DOHH2 (cell line): ENCODE measurements around the gene RIMBP2.

Experiments used
- H3F3A ChIP-seq: fragments of 200-600 bp; sonication (generic), shearing (Covaris generic); 2 replicates; pipeline ENCODE4 v1.6.0; 2016; ENCODE audit warnings: antibody characterized with exemption, mild to moderate bottlenecking; ENCODE audit not compliant: control insufficient read depth, insufficient read depth
- H3K27ac ChIP-seq: fragments of 200-600 bp; sonication (generic); 2 replicates; pipeline ENCODE4 v1.5.1; 2014; ENCODE audit warnings: low read depth, mild to moderate bottlenecking, low read length, moderate library complexity
- H3K27me3 ChIP-seq: fragments of 200-600 bp; sonication (generic); 2 replicates; pipeline ENCODE4 v1.6.1; 2014; ENCODE audit warnings: mild to moderate bottlenecking, low read length, mixed read lengths; ENCODE audit not compliant: control insufficient read depth
- H3K36me3 ChIP-seq: fragments of 200-600 bp; sonication (generic); 2 replicates; pipeline ENCODE4 v1.6.1; 2014; ENCODE audit warnings: mild to moderate bottlenecking, low read length, moderate library complexity, mixed read lengths; ENCODE audit not compliant: control insufficient read depth
- H3K4me1 ChIP-seq: fragments of 200-600 bp; sonication (generic); 2 replicates; pipeline ENCODE4 v1.6.1; 2014; ENCODE audit warnings: mild to moderate bottlenecking, low read length, mixed read lengths; ENCODE audit not compliant: control insufficient read depth
- H3K4me2 ChIP-seq: fragments of 200-600 bp; sonication (generic); 2 replicates; pipeline ENCODE4 v1.6.0; 2014; ENCODE audit warnings: mild to moderate bottlenecking, low read length, moderate library complexity
- H3K4me3 ChIP-seq: fragments of 200-600 bp; sonication (generic); 2 replicates; pipeline ENCODE4 v1.5.1; 2014; ENCODE audit warnings: mild to moderate bottlenecking, low read length, mixed read lengths
- H3K79me2 ChIP-seq: fragments of 200-600 bp; sonication (generic); 2 replicates; pipeline ENCODE4 v1.6.1; 2014; ENCODE audit warnings: mild to moderate bottlenecking, low read length, mixed read lengths; ENCODE audit not compliant: control insufficient read depth
- H3K9me2 ChIP-seq: fragments of 200-600 bp; sonication (generic); replicated peaks from 2 replicates; pipeline ENCODE4 v1.6.1; 2014; ENCODE audit warnings: mild to moderate bottlenecking, low read length, mixed read lengths; ENCODE audit not compliant: control insufficient read depth
- H3K9me3 ChIP-seq: fragments of 200-600 bp; sonication (generic); 2 replicates; pipeline ENCODE4 v1.6.1; 2014; ENCODE audit warnings: antibody characterized with exemption, low read length, mixed read lengths; ENCODE audit not compliant: control insufficient read depth, insufficient read depth
- H4K20me1 ChIP-seq: fragments of 200-600 bp; sonication (generic); 2 replicates; pipeline ENCODE4 v1.6.0; 2014; ENCODE audit warnings: low read depth, mild to moderate bottlenecking, antibody characterized with exemption, low read length, moderate library complexity; ENCODE audit not compliant: control insufficient read depth, insufficient read depth
- CTCF ChIP-seq: fragments of 200-600 bp; sonication (generic); IDR thresholded peaks from one replicate; pipeline ENCODE4 v1.5.1; 2014; ENCODE audit warnings: antibody characterized with exemption, mild to moderate bottlenecking, low read depth, low read length; ENCODE audit not compliant: poor library complexity, severe bottlenecking
- EZH2phosphoT487 ChIP-seq: fragments of 200-600 bp; sonication (generic); IDR thresholded peaks from 2 replicates; pipeline ENCODE4 v1.6.1; 2017; ENCODE audit warnings: borderline replicate concordance, mild to moderate bottlenecking, antibody characterized with exemption, low read length, moderate library complexity, mixed read lengths

Gene RIMBP2

GRCh38 chr12:130744274-130744673, 28.2 kb upstream of the RIMBP2 start:
- no peak overlapping the region for H3K4me3 ChIP-seq
- H3K27me3 ChIP-seq: no peaks in the 10 kb centered on the region
- no peaks in the 10 kb centered on the region for H3K79me2 ChIP-seq
- H3K4me1 ChIP-seq: no peaks in the 10 kb centered on the region
- no peaks in the 10 kb centered on the region for H4K20me1 ChIP-seq
- H3K27ac ChIP-seq: no peak overlapping the region
- H3F3A ChIP-seq: no peaks in the 10 kb centered on the region
- H3K4me2 ChIP-seq: no peak overlapping the region
- no peaks in the 10 kb centered on the region for H3K9me2 ChIP-seq
- H3K36me3 ChIP-seq: no peaks in the 10 kb centered on the region
- no peaks in the 10 kb centered on the region for H3K9me3 ChIP-seq
- TF ChIP-seq EZH2phosphoT487 (no peak), CTCF (no peak)

GRCh38 chr12:130743606-130744005, 27.5 kb upstream of the RIMBP2 start:
- no peaks in the 10 kb centered on the region for H3K4me1 ChIP-seq
- no peaks in the 10 kb centered on the region for H4K20me1 ChIP-seq
- H3F3A ChIP-seq: no peaks in the 10 kb centered on the region
- H3K9me3 ChIP-seq: no peaks in the 10 kb centered on the region
- H3K9me2 ChIP-seq: no peaks in the 10 kb centered on the region
- H3K27me3 ChIP-seq: no peaks in the 10 kb centered on the region
- H3K79me2 ChIP-seq: no peaks in the 10 kb centered on the region
- H3K4me3 ChIP-seq: no peak overlapping the region
- no peaks in the 10 kb centered on the region for H3K36me3 ChIP-seq
- TF ChIP-seq EZH2phosphoT487: no peak
- no peak for TF ChIP-seq CTCF
- no peak overlapping the region for H3K4me2 ChIP-seq
- H3K27ac ChIP-seq: no peak overlapping the region

GRCh38 chr12:130743176-130743575, 27.1 kb upstream of the RIMBP2 start:
- no peaks in the 10 kb centered on the region for H3K9me3 ChIP-seq
- no peaks in the 10 kb centered on the region for H3F3A ChIP-seq
- H3K27ac ChIP-seq: no peak overlapping the region
- H3K79me2 ChIP-seq: no peaks in the 10 kb centered on the region
- no peak for TF ChIP-seq EZH2phosphoT487
- TF ChIP-seq CTCF: no peak
- no peaks in the 10 kb centered on the region for H3K4me1 ChIP-seq
- H3K4me3 ChIP-seq: no peak overlapping the region
- H3K36me3 ChIP-seq: no peaks in the 10 kb centered on the region
- no peaks in the 10 kb centered on the region for H3K9me2 ChIP-seq
- no peaks in the 10 kb centered on the region for H4K20me1 ChIP-seq
- H3K4me2 ChIP-seq: no peak overlapping the region
- H3K27me3 ChIP-seq: no peaks in the 10 kb centered on the region

- H3F3A ChIP-seq: no peaks in the 10 kb centered on the region
- no peaks in the 10 kb centered on the region for H3K9me3 ChIP-seq
- no peak overlapping the region for H3K4me2 ChIP-seq
- H3K36me3 ChIP-seq: no peaks in the 10 kb centered on the region
- H3K27ac ChIP-seq: no peak overlapping the region
- H4K20me1 ChIP-seq: no peaks in the 10 kb centered on the region
- no peaks in the 10 kb centered on the region for H3K4me1 ChIP-seq
- no peaks in the 10 kb centered on the region for H3K27me3 ChIP-seq
- no peak overlapping the region for H3K4me3 ChIP-seq
- H3K79me2 ChIP-seq: no peaks in the 10 kb centered on the region
- TF ChIP-seq EZH2phosphoT487 (no peak), CTCF (no peak)
- H3K9me2 ChIP-seq: no peaks in the 10 kb centered on the region
These were observed 26.6 kb upstream of the RIMBP2 start for GRCh38 chr12:130742716-130743115.
